ENCODE measurements around the gene KLHL2.
"Not testable (repeated sequence)": the region's sequence is repeated elsewhere in the genome, so short reads cannot be mapped to it uniquely, and the experiment has no call there.

Gene KLHL2

DNA sequence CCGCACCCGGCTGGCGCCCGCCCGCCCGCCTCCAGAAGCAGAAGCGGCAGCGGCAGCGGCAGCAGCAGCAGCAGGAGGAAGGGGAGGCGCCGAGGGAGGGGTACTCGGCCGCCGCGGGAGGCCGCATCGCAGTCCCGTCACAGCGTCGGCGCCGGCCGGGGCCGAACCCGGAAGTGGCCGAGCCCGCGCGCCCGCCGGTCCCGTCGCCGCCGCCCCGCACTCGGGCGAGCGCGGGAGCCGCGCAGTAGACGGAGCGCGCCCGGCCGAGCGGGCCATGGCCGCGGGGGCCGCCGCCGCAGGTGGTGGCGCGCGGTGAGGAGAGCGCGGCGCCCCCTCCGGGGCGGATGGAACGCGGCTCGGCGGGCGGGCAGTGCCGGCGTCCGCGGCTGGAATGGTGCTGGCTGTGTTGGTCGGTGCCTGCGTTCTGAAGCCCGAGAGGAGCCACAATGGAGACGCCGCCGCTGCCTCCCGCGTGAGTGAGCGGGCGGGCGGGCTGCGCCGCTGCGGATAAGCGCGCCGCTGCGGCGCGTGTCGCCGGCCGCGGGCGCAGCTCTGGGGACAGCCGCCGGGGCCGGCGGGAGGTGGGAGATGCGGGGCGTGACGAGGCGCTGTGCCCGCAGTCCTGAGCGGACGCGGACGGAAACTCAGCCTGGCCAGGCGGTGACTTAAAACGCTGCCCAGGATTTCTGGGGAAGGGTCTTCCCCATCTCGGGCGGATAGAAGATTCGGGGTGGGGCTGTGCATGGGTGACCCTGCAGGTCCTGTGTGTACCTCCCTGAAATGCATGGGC lies at the start of gene KLHL2:
TSS of gene KLHL2 (plus strand) at position 131 of the 790 bp plus-strand sequence. CDS start at position 447, 316 bp downstream.
- peak; percentile 81 for DNase-seq

GRCh38 chr4:165158762-165159161 lies 48.6 kb upstream of the KLHL2 start:
- no peak for DNase-seq

DNA sequence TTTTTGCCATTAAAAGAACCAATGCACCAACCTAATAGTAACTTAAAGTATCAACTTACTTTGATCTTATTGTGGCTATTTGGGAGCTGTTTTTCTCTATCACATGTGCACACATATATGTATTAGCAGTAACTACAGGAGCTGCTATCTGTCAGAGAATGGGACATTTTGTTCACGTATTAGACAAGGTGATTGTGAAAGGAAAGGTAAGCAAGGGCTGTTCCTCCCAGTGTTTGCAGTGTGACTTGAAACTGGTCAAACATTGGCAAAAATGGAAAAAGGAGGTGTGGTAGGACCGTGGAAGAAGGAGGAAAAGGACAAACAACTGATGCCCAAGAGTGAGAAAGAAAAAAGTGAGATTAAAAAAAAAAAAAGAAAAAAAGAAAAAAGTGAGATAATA lies 43.1 kb upstream of the KLHL2 start:
- no peak for DNase-seq

DNA sequence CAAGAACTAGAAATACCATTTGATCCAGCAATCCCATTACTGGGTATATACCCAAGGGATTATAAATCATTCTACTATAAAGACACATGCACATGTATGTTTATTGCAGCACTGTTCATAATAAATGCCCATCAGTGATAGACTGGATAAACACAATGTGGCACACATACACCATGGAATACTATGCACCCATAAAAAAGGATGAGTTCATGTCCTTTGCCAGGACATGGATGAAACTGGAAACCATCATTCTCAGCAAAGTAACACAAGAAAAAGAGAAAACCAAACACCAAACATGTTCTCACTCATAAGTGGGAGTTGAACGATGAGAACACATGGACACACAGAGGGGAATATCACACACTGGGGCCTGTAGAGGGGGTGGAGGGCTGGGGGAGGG lies 40.5 kb upstream of the KLHL2 start:
- DNase-seq: not testable (repeated sequence)

- no peak for DNase-seq
Measured at GRCh38 chr4:165167650-165168049, 39.7 kb upstream of the KLHL2 start.

DNA sequence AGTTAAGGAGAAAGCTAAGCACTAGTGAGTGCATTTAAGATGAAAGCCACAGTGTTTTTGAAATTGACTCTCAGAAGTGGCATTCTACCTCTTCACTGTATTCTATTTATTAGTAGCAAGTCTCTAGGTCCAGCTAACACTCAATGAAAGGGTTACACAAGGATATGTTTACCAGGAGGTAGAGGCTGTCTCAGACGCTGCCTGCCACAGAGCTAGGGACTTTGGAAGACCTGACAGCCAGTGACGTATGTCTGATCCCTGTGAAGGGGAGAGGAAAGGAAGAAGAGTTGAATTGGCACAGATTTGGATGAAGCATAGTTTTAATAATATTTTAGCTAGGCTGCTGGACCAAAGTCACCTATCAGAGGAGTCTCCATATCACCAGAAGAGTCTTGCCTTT lies 36.5 kb upstream of the KLHL2 start:
- DNase-seq: no peak

- not testable (repeated sequence) for DNase-seq
Measured at GRCh38 chr4:165175470-165175869, 31.9 kb upstream of the KLHL2 start.

DNA sequence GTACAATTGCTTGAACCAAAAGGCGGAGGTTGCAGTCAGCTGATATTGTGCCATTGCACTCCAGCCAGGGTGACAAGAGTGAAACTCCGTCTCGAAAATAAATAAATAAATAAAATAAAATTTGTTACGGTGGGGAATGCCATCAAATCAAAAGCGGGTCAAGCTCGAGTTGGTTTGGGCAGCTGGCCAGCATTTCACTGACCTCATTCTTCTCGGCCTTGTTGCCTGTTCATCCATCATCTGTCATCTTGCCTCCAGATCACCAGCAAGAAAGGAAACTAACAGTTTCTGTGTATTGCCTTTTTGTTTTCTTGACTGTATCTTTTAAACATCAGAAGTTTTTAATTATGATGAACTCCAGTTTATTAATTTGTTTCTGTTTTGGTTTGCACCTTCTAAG lies 31.5 kb upstream of the KLHL2 start:
- peak; percentile 37 for DNase-seq

GRCh38 chr4:165177725-165178666 lies 29.4 kb upstream of the KLHL2 start:
- peak; percentile 19 for DNase-seq

GRCh38 chr4:165184220-165184619 lies 23.1 kb upstream of the KLHL2 start:
- DNase-seq: no peak

GRCh38 chr4:165184998-165185397 lies 22.4 kb upstream of the KLHL2 start:
- DNase-seq: not testable (repeated sequence)

GRCh38 chr4:165185448-165185847 lies 21.9 kb upstream of the KLHL2 start:
- no peak for DNase-seq

- DNase-seq: no peak
Measured at GRCh38 chr4:165190591-165191347, 16.6 kb upstream of the KLHL2 start.

DNA sequence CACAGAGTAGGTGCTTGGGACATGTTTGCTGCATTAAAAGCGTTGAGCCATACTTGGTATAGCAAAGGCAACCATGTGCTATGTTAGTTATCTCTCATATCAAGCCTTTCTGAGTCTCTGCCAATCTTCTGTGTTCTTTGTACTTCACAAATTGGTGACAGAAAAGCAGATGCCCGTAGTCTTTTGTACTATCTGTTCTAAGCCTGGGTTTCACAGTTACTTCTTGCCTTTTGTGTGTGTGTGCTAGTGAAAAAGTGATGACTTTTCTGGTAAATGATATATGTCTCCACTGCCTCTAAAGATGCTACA lies 16.1 kb upstream of the KLHL2 start:
- no peak for DNase-seq

DNA sequence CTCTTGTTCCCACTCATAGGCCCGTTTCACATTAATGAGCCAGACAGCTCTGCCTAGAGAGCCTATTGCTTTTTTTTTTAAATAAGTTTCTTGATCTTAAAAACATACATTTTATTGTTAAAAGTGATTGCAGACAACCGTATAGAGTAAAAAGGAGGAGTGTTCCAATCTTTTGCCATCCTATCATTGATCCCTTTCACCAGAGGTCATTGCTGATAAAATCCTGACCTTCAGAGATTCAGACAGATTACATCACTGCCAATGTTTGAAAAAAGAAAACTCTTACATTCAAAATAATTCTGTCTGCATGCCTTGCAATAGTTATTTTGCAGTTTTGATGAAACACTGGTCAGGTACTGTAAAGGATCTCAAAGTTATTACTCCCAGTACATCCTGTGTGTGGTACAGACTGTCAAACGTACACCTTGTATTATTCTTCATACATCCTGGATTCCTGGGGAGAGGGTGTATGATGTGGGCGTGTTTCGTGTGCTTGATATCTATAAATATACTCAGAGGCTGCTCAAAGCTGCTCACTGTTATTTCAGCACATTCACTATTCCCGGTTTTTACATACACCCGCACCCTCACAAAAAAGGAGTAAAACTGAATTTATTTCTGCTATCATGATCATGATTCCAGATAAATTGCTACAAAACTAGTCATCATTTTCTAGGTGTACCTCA lies 15.4 kb upstream of the KLHL2 start:
- no peak for DNase-seq

DNA sequence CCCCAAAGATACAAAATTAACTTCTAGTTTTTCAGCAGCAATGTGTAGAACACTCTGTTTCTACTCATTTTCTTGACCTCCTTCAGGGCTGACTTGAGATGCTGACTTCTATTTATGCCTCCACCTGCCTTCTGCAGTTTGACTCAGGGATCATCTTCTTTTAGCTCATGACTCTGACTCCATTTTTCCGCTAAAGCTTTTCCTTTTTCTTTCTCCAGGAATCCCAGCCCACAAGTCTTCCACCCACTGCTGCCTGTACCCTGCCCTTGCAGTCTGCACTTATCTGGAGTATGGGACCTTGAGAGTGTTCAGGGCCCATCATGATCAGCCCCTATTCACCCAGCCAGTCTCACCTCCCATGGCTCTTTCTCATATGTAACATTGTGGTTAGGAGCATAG lies 14.9 kb upstream of the KLHL2 start:
- DNase-seq: no peak

GRCh38 chr4:165192956-165193355 lies 14.4 kb upstream of the KLHL2 start:
- no peak for DNase-seq

DNA sequence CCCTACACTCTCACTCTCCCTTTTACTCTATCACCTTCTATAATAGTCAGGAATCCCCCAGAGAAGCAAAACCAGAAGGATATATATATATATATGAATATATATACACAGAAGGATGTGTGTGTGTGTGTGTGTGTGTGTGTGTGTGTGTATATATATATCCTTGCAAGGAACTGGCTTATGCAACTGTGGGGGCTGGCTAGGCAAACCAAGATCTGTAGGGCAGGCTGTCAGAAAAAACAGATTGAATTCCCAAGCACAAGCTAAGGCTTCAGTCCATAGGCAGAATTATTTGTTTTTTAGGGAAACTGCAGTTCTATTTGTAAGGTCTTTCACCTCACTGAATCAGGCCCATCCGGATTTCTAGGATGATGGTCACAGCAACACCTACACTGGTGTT lies 13.0 kb upstream of the KLHL2 start:
- DNase-seq: no peak

- no peak for DNase-seq
Measured at GRCh38 chr4:165198329-165198728, 9.0 kb upstream of the KLHL2 start.

DNA sequence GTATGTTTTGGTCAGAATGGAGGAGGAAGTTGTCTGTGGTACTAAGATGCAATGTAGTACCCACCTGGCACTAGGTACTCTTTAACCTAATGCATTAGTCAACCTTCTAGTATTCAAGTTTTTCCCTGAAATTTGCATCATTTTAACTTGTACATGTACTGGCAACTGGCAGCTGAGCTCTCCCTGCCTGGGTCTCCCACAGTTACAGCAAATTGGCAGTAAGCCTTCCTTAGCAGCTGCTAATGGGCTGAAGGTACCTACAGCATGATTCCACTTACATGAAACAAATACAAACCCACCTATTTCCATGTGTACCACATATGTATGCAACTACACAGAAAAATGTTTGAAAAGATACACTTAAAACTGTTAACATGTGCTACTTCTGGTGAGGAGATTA lies 8.1 kb upstream of the KLHL2 start:
- DNase-seq: no peak

DNA sequence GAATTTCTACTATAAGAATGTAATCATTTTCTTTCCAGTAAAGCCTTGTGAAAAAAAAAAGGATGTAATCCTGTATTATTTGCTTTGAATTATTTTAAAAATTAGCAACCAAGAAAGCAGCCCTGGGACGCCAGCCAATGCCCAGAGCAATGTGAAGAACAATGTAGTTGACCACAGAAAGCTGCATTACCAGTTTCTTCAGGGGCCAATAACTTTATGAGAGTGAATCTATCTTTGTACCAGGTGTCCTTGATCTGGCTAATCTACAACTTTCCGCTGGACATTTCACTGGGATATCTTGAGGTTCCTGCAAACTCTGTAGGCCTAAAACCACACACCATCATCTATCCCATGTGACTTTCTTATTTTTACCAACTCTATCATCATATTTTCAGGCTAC lies 7.6 kb upstream of the KLHL2 start:
- DNase-seq: no peak

DNA sequence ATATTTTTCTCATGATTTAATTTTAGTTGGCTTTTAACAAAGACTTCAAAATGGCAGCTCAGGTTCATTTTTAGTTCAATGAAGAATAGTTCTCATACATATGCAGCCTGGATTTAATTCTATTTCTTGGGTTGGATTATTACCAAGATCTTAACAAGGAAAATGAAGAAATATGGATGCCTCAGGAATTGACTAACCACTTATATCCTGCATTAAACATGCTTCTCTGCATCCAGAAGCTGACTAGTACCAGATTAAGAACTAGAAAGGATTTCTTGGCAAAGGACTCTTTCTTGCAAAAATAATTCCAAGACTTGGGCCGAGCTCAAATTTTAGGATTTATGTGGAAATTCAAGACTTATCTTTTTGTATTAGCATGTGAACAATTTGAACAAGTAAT lies 5.6 kb upstream of the KLHL2 start:
- DNase-seq: no peak
